Measurements from ENCODE around the gene TIRAP. TPM values are rescaled to one million over a fixed set of nuclear protein-coding genes. Genes with fewer than 3 reads are reported as not detected.

Gene TIRAP
- total and polyA plus RNA-seq, 9 of the 15 experiments (the other 6 are each of a cell fraction or from before 2014, with no cell fraction given): 0.60 to 8.7 (median 3.7) TPM

DNA sequence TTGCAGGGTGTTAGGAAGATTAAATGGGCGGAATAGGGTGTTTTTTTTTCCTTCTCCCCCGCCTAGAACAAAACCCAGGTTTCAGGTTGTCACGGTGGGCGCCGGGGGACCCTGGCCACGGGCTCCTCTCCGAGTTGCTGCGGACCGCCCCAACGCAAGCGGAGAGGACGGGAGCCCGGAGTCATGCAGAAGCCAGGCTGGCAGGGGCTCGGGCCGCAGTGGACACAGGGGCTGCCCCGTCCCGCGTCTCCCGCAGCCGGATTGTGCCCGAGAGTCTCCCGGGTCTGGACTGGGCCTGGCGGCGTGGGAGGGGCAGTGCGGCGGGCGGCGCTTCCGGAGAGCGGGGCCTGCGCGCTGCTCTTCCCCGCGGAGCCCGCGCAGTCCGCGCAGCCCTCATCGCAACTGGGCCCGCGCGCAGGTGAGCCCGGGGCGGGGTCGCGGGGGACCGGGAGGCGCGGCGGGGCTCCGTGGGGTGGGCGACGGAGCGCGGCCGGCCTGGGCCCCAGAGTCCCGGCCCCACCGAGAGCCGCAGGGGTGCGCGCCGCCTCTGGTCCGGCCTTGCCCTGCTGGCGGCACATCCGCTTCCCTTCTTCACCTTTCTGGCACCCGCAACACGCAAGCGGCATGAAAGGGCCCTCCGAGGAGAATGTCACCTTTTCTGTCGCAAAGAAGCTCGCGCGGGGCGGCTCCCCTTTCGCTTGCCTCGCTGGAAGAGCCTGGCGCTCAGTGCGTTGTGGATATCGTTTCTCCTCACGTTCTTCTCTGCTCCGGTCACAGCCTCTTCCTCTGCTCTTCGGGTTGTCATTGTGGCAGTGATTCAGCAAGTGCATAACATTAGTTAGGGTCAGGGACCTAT lies at the start of gene TIRAP (continued):
- TF ChIP-seq CBX5 (IDR thresholded peaks at IDR 0.05; ENCODE audit: borderline replicate concordance, low read depth): no peak
- TF ChIP-seq, protein P1, sequence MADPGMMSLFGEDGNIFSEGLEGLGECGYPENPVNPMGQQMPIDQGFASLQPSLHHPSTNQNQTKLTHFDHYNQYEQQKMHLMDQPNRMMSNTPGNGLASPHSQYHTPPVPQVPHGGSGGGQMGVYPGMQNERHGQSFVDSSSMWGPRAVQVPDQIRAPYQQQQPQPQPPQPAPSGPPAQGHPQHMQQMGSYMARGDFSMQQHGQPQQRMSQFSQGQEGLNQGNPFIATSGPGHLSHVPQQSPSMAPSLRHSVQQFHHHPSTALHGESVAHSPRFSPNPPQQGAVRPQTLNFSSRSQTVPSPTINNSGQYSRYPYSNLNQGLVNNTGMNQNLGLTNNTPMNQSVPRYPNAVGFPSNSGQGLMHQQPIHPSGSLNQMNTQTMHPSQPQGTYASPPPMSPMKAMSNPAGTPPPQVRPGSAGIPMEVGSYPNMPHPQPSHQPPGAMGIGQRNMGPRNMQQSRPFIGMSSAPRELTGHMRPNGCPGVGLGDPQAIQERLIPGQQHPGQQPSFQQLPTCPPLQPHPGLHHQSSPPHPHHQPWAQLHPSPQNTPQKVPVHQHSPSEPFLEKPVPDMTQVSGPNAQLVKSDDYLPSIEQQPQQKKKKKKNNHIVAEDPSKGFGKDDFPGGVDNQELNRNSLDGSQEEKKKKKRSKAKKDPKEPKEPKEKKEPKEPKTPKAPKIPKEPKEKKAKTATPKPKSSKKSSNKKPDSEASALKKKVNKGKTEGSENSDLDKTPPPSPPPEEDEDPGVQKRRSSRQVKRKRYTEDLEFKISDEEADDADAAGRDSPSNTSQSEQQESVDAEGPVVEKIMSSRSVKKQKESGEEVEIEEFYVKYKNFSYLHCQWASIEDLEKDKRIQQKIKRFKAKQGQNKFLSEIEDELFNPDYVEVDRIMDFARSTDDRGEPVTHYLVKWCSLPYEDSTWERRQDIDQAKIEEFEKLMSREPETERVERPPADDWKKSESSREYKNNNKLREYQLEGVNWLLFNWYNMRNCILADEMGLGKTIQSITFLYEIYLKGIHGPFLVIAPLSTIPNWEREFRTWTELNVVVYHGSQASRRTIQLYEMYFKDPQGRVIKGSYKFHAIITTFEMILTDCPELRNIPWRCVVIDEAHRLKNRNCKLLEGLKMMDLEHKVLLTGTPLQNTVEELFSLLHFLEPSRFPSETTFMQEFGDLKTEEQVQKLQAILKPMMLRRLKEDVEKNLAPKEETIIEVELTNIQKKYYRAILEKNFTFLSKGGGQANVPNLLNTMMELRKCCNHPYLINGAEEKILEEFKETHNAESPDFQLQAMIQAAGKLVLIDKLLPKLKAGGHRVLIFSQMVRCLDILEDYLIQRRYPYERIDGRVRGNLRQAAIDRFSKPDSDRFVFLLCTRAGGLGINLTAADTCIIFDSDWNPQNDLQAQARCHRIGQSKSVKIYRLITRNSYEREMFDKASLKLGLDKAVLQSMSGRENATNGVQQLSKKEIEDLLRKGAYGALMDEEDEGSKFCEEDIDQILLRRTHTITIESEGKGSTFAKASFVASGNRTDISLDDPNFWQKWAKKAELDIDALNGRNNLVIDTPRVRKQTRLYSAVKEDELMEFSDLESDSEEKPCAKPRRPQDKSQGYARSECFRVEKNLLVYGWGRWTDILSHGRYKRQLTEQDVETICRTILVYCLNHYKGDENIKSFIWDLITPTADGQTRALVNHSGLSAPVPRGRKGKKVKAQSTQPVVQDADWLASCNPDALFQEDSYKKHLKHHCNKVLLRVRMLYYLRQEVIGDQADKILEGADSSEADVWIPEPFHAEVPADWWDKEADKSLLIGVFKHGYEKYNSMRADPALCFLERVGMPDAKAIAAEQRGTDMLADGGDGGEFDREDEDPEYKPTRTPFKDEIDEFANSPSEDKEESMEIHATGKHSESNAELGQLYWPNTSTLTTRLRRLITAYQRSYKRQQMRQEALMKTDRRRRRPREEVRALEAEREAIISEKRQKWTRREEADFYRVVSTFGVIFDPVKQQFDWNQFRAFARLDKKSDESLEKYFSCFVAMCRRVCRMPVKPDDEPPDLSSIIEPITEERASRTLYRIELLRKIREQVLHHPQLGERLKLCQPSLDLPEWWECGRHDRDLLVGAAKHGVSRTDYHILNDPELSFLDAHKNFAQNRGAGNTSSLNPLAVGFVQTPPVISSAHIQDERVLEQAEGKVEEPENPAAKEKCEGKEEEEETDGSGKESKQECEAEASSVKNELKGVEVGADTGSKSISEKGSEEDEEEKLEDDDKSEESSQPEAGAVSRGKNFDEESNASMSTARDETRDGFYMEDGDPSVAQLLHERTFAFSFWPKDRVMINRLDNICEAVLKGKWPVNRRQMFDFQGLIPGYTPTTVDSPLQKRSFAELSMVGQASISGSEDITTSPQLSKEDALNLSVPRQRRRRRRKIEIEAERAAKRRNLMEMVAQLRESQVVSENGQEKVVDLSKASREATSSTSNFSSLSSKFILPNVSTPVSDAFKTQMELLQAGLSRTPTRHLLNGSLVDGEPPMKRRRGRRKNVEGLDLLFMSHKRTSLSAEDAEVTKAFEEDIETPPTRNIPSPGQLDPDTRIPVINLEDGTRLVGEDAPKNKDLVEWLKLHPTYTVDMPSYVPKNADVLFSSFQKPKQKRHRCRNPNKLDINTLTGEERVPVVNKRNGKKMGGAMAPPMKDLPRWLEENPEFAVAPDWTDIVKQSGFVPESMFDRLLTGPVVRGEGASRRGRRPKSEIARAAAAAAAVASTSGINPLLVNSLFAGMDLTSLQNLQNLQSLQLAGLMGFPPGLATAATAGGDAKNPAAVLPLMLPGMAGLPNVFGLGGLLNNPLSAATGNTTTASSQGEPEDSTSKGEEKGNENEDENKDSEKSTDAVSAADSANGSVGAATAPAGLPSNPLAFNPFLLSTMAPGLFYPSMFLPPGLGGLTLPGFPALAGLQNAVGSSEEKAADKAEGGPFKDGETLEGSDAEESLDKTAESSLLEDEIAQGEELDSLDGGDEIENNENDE (IDR thresholded peaks at IDR 0.05; ENCODE audit: low read depth, low read length): no peak
- TF ChIP-seq MYC (IDR thresholded peaks at IDR 0.05; ENCODE audit: low read depth, low read length): no peak
- no peak for TF ChIP-seq MYC (CRISPR knock-in tag; IDR thresholded peaks at IDR 0.05; ENCODE audit: borderline replicate concordance, low read depth)
- TF ChIP-seq POLR3G (IDR thresholded peaks at IDR 0.05; ENCODE audit: extremely low read depth, insufficient read length, insufficient replicate concordance): no peak
- no peak for TF ChIP-seq CAMTA2 (CRISPR knock-in tag; conservative IDR thresholded peaks at IDR 0.05)
- TF ChIP-seq REST (IDR thresholded peaks at IDR 0.05; ENCODE audit: borderline replicate concordance): no peak
- no peak for TF ChIP-seq REST (CRISPR knock-in tag; IDR thresholded peaks at IDR 0.05; ENCODE audit: low read depth)

Data from K562 (cell line).